ENCODE data around the gene RARB. TPM values are rescaled to one million over a fixed set of nuclear protein-coding genes. Genes with fewer than 3 reads are reported as not detected.

RARB gene
- total and polyA plus RNA-seq, 9 donors, result 3.5 to 13.4 (median 7.9) TPM

DNA sequence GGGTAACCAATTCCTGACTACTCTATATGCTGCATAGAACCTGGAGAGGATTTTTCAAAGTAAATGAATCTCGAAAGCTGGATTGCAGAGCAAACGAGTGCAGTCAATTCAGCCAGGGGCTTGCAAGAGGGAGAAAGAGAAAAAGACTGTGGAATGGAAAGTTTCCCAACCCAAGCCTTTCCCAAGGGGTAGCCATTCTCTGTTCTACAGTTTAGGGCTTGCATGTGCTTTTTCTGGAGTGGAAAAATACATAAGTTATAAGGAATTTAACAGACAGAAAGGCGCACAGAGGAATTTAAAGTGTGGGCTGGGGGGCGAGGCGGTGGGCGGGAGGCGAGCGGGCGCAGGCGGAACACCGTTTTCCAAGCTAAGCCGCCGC is 511 bp upstream of the RARB start:
- intact Hi-C loops (cut with DNase I), result loop anchor here in 1 of 4 donors (10.0 kb wide), 1 partner anchor 127 kb away; no protein-coding TSS in a partner anchor
- 1% methylated on average over 13 of the region's 13 CpGs for WGBS, 3 donors
- peaks cover 8% of the 10 kb centered on the region for H3K4me1 ChIP-seq (ENCODE audit: insufficient read depth)

GRCh38 chr3:25428789-25429335 is 799 bp downstream of the RARB start:
- peak overlapping the region; percentile 75 to 88 for H3K27ac ChIP-seq
- no peaks in the 10 kb centered on the region for H3K9me3 ChIP-seq
- TF ChIP-seq EP300 (IDR thresholded peaks at IDR 0.05) (no peak), POLR2A (IDR thresholded peaks at IDR 0.05) (no peak)
- TF ChIP-seq, protein P1, sequence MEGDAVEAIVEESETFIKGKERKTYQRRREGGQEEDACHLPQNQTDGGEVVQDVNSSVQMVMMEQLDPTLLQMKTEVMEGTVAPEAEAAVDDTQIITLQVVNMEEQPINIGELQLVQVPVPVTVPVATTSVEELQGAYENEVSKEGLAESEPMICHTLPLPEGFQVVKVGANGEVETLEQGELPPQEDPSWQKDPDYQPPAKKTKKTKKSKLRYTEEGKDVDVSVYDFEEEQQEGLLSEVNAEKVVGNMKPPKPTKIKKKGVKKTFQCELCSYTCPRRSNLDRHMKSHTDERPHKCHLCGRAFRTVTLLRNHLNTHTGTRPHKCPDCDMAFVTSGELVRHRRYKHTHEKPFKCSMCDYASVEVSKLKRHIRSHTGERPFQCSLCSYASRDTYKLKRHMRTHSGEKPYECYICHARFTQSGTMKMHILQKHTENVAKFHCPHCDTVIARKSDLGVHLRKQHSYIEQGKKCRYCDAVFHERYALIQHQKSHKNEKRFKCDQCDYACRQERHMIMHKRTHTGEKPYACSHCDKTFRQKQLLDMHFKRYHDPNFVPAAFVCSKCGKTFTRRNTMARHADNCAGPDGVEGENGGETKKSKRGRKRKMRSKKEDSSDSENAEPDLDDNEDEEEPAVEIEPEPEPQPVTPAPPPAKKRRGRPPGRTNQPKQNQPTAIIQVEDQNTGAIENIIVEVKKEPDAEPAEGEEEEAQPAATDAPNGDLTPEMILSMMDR (IDR thresholded peaks at IDR 0.05), result no peak
- peaks cover 9% of the 10 kb centered on the region for H3K4me1 ChIP-seq (ENCODE audit: insufficient read depth)
- H3K36me3 ChIP-seq, result no peaks in the 10 kb centered on the region
- no peak for DNase-seq
- 5 to 8% (median 6%) methylated on average over 6 of the region's 6 CpGs for WGBS, 3 donors
- peak overlapping the region; percentile 59 for H3K4me3 ChIP-seq
- intact Hi-C loops (cut with DNase I), result loop anchor here in 1 of 4 donors (10.0 kb wide), 1 partner anchor 126 kb away; no protein-coding TSS in a partner anchor
- no peaks in the 10 kb centered on the region for H3K27me3 ChIP-seq

More for the DNA sequence above, 511 bp upstream of the RARB start:
- no peak for DNase-seq
- H3K27me3 ChIP-seq, result no peaks in the 10 kb centered on the region
- H3K36me3 ChIP-seq, result no peaks in the 10 kb centered on the region
- H3K9me3 ChIP-seq, result no peaks in the 10 kb centered on the region
- no peak for TF ChIP-seq POLR2A (IDR thresholded peaks at IDR 0.05)
- no peak for TF ChIP-seq EP300 (IDR thresholded peaks at IDR 0.05)
- TF ChIP-seq, protein P1 (IDR thresholded peaks at IDR 0.05), result no peak
- H3K27ac ChIP-seq, result peak overlapping the region; percentile 75 to 88
- H3K4me3 ChIP-seq, result peak overlapping the region; percentile 59

GRCh38 chr3:25429361-25430286 is 1.6 kb downstream of the RARB start:
- intact Hi-C loops (cut with DNase I), result loop anchor here in 1 of 4 donors (10.0 kb wide), 1 partner anchor 125 kb away; no protein-coding TSS in a partner anchor
- DNase-seq, result no peak
- H3K4me3 ChIP-seq, result peak overlapping the region; percentile 59
- no peaks in the 10 kb centered on the region for H3K27me3 ChIP-seq
- H3K9me3 ChIP-seq, result no peaks in the 10 kb centered on the region
- H3K4me1 ChIP-seq (ENCODE audit: insufficient read depth), result peaks cover 10% of the 10 kb centered on the region
- TF ChIP-seq POLR2A (IDR thresholded peaks at IDR 0.05), result no peak
- no peak for TF ChIP-seq EP300 (IDR thresholded peaks at IDR 0.05)
- TF ChIP-seq, protein P1 (IDR thresholded peaks at IDR 0.05), result no peak
- peak overlapping the region; percentile 16 to 33 for H3K27ac ChIP-seq
- no peaks in the 10 kb centered on the region for H3K36me3 ChIP-seq
- 22 to 24% (median 23%) methylated on average over 12 of the region's 12 CpGs for WGBS, 3 donors

DNA sequence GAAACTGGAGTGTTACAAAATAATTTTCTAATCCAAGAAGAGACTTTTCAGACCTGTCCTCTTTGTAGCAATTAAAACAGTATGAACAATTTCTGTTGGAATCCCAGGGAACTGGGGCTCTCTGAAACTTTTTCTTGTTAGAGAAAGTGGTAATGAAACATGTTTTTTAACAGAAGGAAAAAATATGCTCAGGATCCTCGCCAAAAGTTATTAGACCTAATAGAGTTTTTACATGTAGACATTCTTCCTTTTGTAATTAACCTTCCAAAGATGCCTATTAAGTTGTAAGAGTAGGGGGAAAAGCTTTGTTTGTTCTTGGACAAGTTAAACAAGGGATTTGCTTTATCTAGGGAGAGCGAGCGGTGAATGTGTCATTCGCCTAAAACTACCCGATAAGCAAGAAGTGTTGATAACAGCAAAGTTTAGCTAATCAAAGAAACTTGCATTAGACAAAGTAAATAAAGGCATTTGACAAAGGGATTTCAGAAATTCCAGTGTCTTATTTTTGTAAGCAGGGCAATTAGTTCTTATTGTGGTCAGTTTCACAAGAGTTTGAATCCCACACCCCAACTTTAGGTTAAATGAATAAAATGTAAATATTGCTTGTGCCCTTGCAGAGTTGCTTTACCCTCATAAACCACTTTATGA is 2.3 kb downstream of the RARB start:
- intact Hi-C loops (cut with DNase I), result no loop called here
- Histone ChIP-seq H3K9me3 (no peaks in the 10 kb centered on the region), H3K4me3 (peak overlapping the region; percentile 59), H3K4me1 (ENCODE audit: insufficient read depth) (peaks cover 10% of the 10 kb centered on the region), H3K36me3 (no peaks in the 10 kb centered on the region), H3K27me3 (no peaks in the 10 kb centered on the region), H3K27ac (peak overlapping the region in 1 of 2 donors; percentile 33)
- TF ChIP-seq POLR2A (IDR thresholded peaks at IDR 0.05) (no peak), EP300 (IDR thresholded peaks at IDR 0.05) (no peak)
- TF ChIP-seq, protein P1 (IDR thresholded peaks at IDR 0.05), result no peak
- 8 to 9% (median 9%) methylated on average over 5 of the region's 5 CpGs for WGBS, 3 donors
- DNase-seq, result no peak
